Ascending aorta (tissue), 2 donors: Measurements from ENCODE around the gene SCAANT1. TPM values are rescaled to one million over a fixed set of nuclear protein-coding genes. Genes with fewer than 3 reads are reported as not detected.

ENCODE experiments used
- DNase-seq, 2 donors: peaks; one replicate each; pipeline ENCODE4 v3.0.0-alpha.2; 2019; ENCODE audit warnings: low spot score in 2 of 2
- H3K27ac ChIP-seq, 2 donors: fragments of 200-600 bp; sonication (generic); one replicate each; pipeline ENCODE4 v1.5.1; 2016 to 2017; ENCODE audit warnings: mild to moderate bottlenecking in 1 of 2
- H3K27me3 ChIP-seq: fragments of 200-600 bp; sonication (generic); one replicate; pipeline ENCODE4 v1.5.1; 2017
- H3K36me3 ChIP-seq, 2 donors: fragments of 200-600 bp; sonication (generic); one replicate each; pipeline ENCODE4 v1.5.1; 2016
- H3K4me1 ChIP-seq, 2 donors: fragments of 200-600 bp; sonication (generic); one replicate each; pipeline ENCODE4 v1.5.1; 2016 to 2017; ENCODE audit warnings: mild to moderate bottlenecking in 1 of 2
- H3K4me3 ChIP-seq, 2 donors: fragments of 200-600 bp; sonication (generic); one replicate each; pipeline ENCODE4 v1.5.1; 2016 to 2017; ENCODE audit warnings: mild to moderate bottlenecking in 1 of 2
- H3K9me3 ChIP-seq, 2 donors: fragments of 200-600 bp; sonication (generic); one replicate each; pipeline ENCODE4 v1.5.1; 2016
- CTCF ChIP-seq, 3 experiments: fragments of 200-600 bp in 2 of 3; fragments of 450-650 bp in 1 of 3; sonication (generic) in 2 of 3; IDR thresholded peaks; one replicate each; pipeline ENCODE4 v1.5.1; 2016 to 2019; ENCODE audit warnings: antibody characterized with exemption in 3 of 3, mild to moderate bottlenecking in 1 of 3, moderate library complexity in 1 of 3
- intact Hi-C: fragments of 100-400 bp; cut with DNase I; formaldehyde crosslinking; loops from one replicate; pipeline ENCODE4 v1.15.1; 2023
- total RNA-seq: library from RNA; depleted of rRNA; stranded (reverse); fragments of >200 nt; gene quantifications from one replicate; pipeline ENCODE4 v1.1.0, GENCODE V29; 2016

Gene SCAANT1
- total RNA-seq, 1 donor from 2014 or later: not detected

GRCh38 chr3:63878394-63879060 is 33.7 kb downstream of the SCAANT1 start:
- no peaks in the 10 kb centered on the region for H3K27me3 ChIP-seq
- no peak for TF ChIP-seq CTCF (IDR thresholded peaks at IDR 0.05)
- no peak overlapping the region for H3K4me3 ChIP-seq
- intact Hi-C loops: no loop called here
- H3K36me3 ChIP-seq: no peaks in the 10 kb centered on the region
- no peak for DNase-seq
- H3K9me3 ChIP-seq: no peaks in the 10 kb centered on the region
- H3K4me1 ChIP-seq: peaks cover 0 to 9% of the 10 kb centered on the region in 2 donors
- H3K27ac ChIP-seq: no peak overlapping the region

GRCh38 chr3:63877737-63878393 is 34.3 kb downstream of the SCAANT1 start:
- H3K9me3 ChIP-seq: no peaks in the 10 kb centered on the region
- no peak overlapping the region for H3K27ac ChIP-seq
- H3K27me3 ChIP-seq: no peaks in the 10 kb centered on the region
- no peak overlapping the region for H3K4me3 ChIP-seq
- H3K4me1 ChIP-seq: peaks cover 0 to 9% of the 10 kb centered on the region in 2 donors
- no peak for DNase-seq
- no peaks in the 10 kb centered on the region for H3K36me3 ChIP-seq
- TF ChIP-seq CTCF (IDR thresholded peaks at IDR 0.05): no peak
- intact Hi-C loops: no loop called here

DNA sequence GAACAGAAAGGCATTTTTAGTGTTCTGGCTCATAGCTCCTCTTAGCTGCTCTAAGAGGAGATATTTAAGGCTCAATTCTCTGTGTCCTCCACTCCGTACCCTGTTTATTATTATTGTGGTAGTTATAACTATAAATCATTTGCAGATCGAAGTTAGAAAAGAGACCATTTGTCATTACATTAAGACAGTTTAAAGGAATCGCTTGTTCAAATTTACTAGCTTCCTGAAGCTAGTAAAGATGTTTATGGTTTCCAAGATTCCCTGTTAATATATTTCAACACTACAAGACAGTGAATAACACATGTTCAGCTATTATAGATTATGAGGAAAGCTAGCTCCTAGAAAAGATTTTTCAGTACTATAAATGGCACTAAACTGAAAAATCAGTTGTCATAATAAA is 35.9 kb downstream of the SCAANT1 start:
- no peaks in the 10 kb centered on the region for H3K9me3 ChIP-seq
- DNase-seq: no peak
- peaks cover 0 to 9% of the 10 kb centered on the region in 2 donors for H3K4me1 ChIP-seq
- no peaks in the 10 kb centered on the region for H3K27me3 ChIP-seq
- no peak overlapping the region for H3K4me3 ChIP-seq
- no peak overlapping the region for H3K27ac ChIP-seq
- H3K36me3 ChIP-seq: no peaks in the 10 kb centered on the region
- no peak for TF ChIP-seq CTCF (IDR thresholded peaks at IDR 0.05)
- intact Hi-C loops: no loop called here

- DNase-seq: no peak
- Histone ChIP-seq H3K9me3 (no peaks in the 10 kb centered on the region), H3K36me3 (no peaks in the 10 kb centered on the region), H3K4me1 (peaks cover 0 to 12% of the 10 kb centered on the region in 2 donors), H3K27me3 (no peaks in the 10 kb centered on the region), H3K4me3 (no peak overlapping the region), H3K27ac (no peak overlapping the region)
- no peak for TF ChIP-seq CTCF (IDR thresholded peaks at IDR 0.05)
- intact Hi-C loops: no loop called here
Observed at GRCh38 chr3:63875510-63875909, 36.7 kb downstream of the SCAANT1 start.

DNA sequence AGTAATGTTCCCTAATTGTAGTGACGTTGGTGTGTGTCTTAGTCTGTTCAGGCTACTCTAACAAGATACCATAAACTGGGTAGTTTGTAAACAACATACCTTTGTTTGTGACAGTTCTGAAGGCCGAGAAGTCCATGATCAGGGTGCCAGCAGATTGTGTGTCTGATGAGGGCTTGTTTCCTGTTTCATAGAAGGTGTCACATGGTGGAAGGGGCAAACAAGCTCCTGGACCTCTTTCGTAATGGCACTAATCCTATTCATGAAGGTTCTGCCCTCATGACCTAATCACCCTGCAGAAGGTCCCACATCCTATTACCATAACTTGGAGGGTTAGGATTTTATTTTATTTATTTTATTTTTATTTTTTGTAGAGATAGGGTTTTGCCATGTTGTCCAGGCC is 37.4 kb downstream of the SCAANT1 start:
- intact Hi-C loops: no loop called here

More for the DNA sequence above, 37.4 kb downstream of the SCAANT1 start:
- H3K4me3 ChIP-seq: no peak overlapping the region
- no peaks in the 10 kb centered on the region for H3K36me3 ChIP-seq
- no peak for TF ChIP-seq CTCF (IDR thresholded peaks at IDR 0.05)
- peaks cover 0 to 12% of the 10 kb centered on the region in 2 donors for H3K4me1 ChIP-seq
- H3K27ac ChIP-seq: no peak overlapping the region
- no peaks in the 10 kb centered on the region for H3K27me3 ChIP-seq
- H3K9me3 ChIP-seq: no peaks in the 10 kb centered on the region
- DNase-seq: no peak
